Nephron progenitor cell (in vitro differentiated cells): ENCODE results near the gene SIGLEC6.

Experiments used
- DNase-seq: peaks from one replicate; pipeline ENCODE4 v3.0.0; 2021
- H3K27ac Mint-ChIP-seq: 2 replicates; pipeline ENCODE4 v1.8.0; 2021; ENCODE audit warnings: mild to moderate bottlenecking, moderate library complexity, mixed read lengths
- H3K27me3 Mint-ChIP-seq: 2 replicates; pipeline ENCODE4 v1.8.0; 2021; ENCODE audit warnings: mild to moderate bottlenecking, low read depth, mixed read lengths; ENCODE audit not compliant: poor library complexity
- H3K36me3 Mint-ChIP-seq: 2 replicates; pipeline ENCODE4 v1.8.0; 2021; ENCODE audit warnings: low read depth, mixed read lengths
- H3K4me1 Mint-ChIP-seq: 2 replicates; pipeline ENCODE4 v1.8.0; 2021; ENCODE audit warnings: mixed read lengths
- H3K4me3 Mint-ChIP-seq: 2 replicates; pipeline ENCODE4 v1.8.0; 2021; ENCODE audit warnings: mild to moderate bottlenecking, moderate library complexity, mixed read lengths
- H3K9me3 Mint-ChIP-seq: 2 replicates; pipeline ENCODE4 v1.8.0; 2021; ENCODE audit warnings: mild to moderate bottlenecking, moderate library complexity, mixed read lengths
- CTCF ChIP-seq: fragments of 200-600 bp; sonication (generic); IDR thresholded peaks from 2 replicates; pipeline ENCODE4 v1.5.0; 2021; ENCODE audit warnings: antibody characterized with exemption

Gene SIGLEC6

GRCh38 chr19:51476164-51476563 is 55.3 kb downstream of the SIGLEC6 start:
- Mint-ChIP-seq H3K27me3 (peaks cover 2% of the 10 kb centered on the region), H3K36me3 (no peaks in the 10 kb centered on the region), H3K4me1 (no peaks in the 10 kb centered on the region), H3K4me3 (no peak overlapping the region), H3K9me3 (peaks cover 53% of the 10 kb centered on the region), H3K27ac (no peak overlapping the region)
- no peak for DNase-seq
- no peak for TF ChIP-seq CTCF

- TF ChIP-seq CTCF = peak; percentile 73
- H3K27ac Mint-ChIP-seq = no peak overlapping the region
- peaks cover 34% of the 10 kb centered on the region for H3K9me3 Mint-ChIP-seq
- H3K36me3 Mint-ChIP-seq = no peaks in the 10 kb centered on the region
- H3K4me1 Mint-ChIP-seq = no peaks in the 10 kb centered on the region
- H3K27me3 Mint-ChIP-seq = peaks cover 2% of the 10 kb centered on the region
- DNase-seq = peak; percentile 77
- no peak overlapping the region for H3K4me3 Mint-ChIP-seq
These were observed 58.3 kb downstream of the SIGLEC6 start for GRCh38 chr19:51473009-51473707.

GRCh38 chr19:51472607-51473006 is 58.9 kb downstream of the SIGLEC6 start:
- Mint-ChIP-seq H3K27me3 (peaks cover 2% of the 10 kb centered on the region), H3K27ac (no peak overlapping the region), H3K4me1 (no peaks in the 10 kb centered on the region), H3K9me3 (peaks cover 30% of the 10 kb centered on the region), H3K4me3 (no peak overlapping the region), H3K36me3 (no peaks in the 10 kb centered on the region)
- no peak for DNase-seq
- TF ChIP-seq CTCF = no peak

- Mint-ChIP-seq H3K27ac (no peak overlapping the region), H3K27me3 (peaks cover 8% of the 10 kb centered on the region), H3K4me1 (no peaks in the 10 kb centered on the region), H3K4me3 (no peak overlapping the region), H3K36me3 (no peaks in the 10 kb centered on the region), H3K9me3 (peaks cover 22% of the 10 kb centered on the region)
- DNase-seq = no peak
- no peak for TF ChIP-seq CTCF
These were observed 59.9 kb downstream of the SIGLEC6 start for GRCh38 chr19:51471527-51471926.

GRCh38 chr19:51470966-51471365 is 60.5 kb downstream of the SIGLEC6 start:
- Mint-ChIP-seq H3K27me3 (peaks cover 14% of the 10 kb centered on the region), H3K4me3 (no peak overlapping the region), H3K4me1 (no peaks in the 10 kb centered on the region), H3K27ac (no peak overlapping the region), H3K36me3 (no peaks in the 10 kb centered on the region), H3K9me3 (peaks cover 17% of the 10 kb centered on the region)
- TF ChIP-seq CTCF = no peak
- DNase-seq = no peak

- Mint-ChIP-seq H3K36me3 (no peaks in the 10 kb centered on the region), H3K4me1 (no peaks in the 10 kb centered on the region), H3K9me3 (peaks cover 15% of the 10 kb centered on the region), H3K4me3 (no peak overlapping the region), H3K27ac (no peak overlapping the region), H3K27me3 (peaks cover 21% of the 10 kb centered on the region)
- DNase-seq = no peak
- no peak for TF ChIP-seq CTCF
These were observed 61.8 kb downstream of the SIGLEC6 start for GRCh38 chr19:51469629-51470028.
